Lower leg skin (tissue), 3 donors: ENCODE results near the gene SAMMSON.

Experiments
- POLR2A ChIP-seq, 2 donors: fragments of 450-650 bp; IDR thresholded peaks; one replicate each; pipeline ENCODE4 v1.6.1; 2016 to 2017; ENCODE audit warnings: antibody characterized with exemption in 2 of 2, mild to moderate bottlenecking in 1 of 2, moderate library complexity in 1 of 2
- TF ChIP-seq, protein P1 (sequence below), 3 donors: fragments of 450-650 bp; IDR thresholded peaks; one replicate each; pipeline ENCODE4 v1.5.1; 2016; ENCODE audit warnings: antibody characterized with exemption in 3 of 3, mild to moderate bottlenecking in 3 of 3, moderate library complexity in 2 of 3

DNA sequence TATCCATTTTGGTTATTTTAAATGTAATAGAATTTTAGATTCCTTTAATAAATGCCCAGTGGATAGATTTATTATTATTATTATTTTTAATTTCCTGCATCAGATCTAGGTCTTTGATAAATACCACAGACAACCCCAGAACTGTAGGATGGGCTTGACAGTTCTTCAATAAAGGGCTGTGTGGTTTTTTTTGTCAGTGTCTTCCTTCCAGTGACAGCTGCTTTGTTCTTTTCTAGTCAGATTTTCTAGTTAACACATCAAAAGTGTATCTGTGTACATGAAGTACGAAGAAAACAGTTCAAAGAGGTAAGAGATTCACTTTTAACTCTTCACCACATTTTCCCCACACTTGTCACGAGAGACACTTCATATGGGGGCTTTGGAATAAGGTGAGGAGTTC is 120.3 kb downstream of the SAMMSON start:
- TF ChIP-seq, protein P1, sequence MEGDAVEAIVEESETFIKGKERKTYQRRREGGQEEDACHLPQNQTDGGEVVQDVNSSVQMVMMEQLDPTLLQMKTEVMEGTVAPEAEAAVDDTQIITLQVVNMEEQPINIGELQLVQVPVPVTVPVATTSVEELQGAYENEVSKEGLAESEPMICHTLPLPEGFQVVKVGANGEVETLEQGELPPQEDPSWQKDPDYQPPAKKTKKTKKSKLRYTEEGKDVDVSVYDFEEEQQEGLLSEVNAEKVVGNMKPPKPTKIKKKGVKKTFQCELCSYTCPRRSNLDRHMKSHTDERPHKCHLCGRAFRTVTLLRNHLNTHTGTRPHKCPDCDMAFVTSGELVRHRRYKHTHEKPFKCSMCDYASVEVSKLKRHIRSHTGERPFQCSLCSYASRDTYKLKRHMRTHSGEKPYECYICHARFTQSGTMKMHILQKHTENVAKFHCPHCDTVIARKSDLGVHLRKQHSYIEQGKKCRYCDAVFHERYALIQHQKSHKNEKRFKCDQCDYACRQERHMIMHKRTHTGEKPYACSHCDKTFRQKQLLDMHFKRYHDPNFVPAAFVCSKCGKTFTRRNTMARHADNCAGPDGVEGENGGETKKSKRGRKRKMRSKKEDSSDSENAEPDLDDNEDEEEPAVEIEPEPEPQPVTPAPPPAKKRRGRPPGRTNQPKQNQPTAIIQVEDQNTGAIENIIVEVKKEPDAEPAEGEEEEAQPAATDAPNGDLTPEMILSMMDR (IDR thresholded peaks at IDR 0.05) = no peak
- TF ChIP-seq POLR2A (IDR thresholded peaks at IDR 0.05) = no peak
